NCI-H1694 (cell line): ENCODE results near the gene D2HGDH.
"Not testable (repeated sequence)": the region's sequence is repeated elsewhere in the genome, so short reads cannot be mapped to it uniquely, and the experiment has no call there.

ENCODE experiments used
- DNase-seq: peaks from one replicate; lab custom pipeline; 2025; lab: John Stamatoyannopoulos, UW

Gene D2HGDH

DNA sequence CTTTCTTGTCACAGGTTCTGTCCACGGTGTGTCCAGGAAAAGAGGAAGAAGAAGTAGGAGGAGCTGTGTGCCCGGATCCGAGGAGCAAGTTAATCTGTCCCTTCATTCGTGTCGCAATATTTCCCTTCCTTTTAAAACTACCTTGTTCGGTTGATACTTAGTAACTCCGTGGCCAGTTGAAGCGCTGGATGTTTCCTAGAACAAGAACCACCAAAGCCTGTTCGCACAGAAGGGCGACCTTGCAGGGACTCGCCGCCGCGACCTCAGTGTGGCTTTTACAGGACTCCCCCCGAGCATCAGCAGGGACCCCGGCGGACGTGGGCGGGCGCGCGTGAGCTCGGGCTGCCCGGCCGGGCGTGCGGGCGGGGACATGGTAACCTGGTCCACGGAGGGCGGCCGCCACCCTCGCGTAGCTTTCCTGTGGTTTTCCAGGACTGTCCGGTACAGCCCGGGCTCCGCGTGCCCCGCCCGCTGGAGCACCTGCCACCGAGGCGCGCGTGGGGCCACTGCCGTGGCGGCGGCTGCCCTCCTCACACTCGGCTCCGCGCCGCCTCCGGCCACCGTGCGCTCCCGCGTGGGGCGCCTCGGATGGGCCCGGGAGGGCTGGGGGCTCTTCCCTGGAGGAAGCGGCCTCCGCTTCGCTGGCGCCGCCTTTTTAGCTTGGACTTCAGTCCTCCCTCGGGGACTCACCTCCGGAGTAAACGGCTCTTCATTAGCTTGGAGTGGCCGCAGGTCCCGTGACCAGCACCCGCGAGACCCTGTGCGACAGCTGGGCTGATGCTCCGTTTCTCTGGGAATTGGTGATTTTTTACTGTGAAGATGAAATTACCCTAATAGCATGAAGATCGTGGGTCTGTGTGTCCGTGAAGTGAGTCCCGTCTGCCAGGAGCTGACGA lies 9.2 kb upstream of the D2HGDH start:
- no peak for DNase-seq

DNA sequence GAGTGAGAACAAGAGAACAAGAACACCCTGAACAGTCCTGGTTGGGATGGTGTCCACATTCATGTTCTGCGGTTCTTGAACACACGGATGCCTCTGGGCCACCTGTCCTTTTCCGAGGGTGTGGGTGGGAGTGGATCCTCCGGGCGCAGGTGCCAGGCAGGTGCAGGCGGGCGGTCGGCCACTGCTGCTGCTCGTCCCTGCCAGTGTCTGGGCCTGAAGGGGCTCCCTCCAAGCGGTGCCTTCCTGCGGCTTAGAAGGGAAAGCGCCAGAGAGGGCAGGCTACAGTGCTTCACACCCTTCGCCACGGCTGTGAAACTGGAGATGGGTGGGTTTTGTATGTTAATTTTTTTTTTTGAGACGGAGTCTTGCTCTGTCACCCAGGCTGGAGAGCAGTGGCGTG lies 8.0 kb upstream of the D2HGDH start:
- DNase-seq = no peak

DNA sequence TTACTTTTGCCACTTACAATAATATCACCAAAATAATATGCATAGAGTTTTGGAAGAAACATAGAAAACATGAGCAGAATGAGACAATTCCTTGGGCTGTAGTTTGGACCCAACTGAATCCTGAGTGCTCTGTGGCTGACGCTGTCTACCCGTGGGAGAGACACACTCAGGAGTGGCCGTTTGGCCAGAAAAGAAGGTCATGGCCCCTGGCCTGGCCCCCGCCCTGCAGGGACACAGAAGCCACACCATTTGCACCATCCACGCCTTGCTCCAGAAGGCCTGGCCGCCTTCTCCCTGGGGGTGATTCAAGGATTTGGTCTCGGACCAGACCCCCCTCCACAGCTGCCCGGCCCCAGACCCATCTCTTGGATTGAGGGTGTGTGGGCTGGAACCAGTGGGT lies 6.4 kb upstream of the D2HGDH start:
- no peak for DNase-seq

DNA sequence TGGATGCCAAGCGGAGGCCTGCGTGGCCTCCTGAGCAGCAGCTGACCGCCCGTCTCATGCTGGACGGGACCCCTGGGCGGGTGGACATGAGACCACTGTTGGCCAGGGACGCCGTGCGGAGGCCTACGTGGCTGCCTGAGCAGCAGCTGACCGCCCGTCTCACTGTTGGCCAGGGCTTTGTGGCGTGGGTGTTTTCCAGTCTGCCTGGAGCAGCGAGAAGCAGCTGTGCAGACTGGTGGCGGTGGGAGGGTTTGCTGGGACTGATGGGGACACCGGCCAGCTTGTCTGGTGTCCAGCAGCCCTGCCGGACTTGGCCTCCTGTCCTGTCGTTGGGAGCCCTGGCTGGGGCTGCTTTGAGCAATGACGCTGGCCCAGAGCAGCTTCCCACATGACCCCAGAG lies 5.8 kb upstream of the D2HGDH start:
- DNase-seq = no peak

DNA sequence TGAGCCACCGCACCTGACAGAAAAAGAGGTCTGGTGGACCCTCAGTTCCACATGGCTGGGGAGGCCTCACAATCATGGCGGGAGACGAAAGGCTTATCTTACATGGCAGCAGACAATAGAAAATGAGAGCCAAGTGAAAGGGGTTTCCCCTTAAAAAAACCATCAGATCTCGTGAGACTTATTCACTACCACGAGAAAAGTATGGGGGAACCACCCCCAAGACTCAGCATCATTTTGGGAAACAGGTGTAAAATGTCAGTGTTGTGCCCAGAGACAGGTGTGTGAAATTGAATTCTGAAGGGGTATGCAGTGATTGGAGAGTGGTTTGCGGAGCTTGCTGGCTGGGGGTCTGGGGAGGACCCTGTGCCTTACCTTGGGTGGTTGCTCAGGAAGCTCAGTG lies 4.6 kb upstream of the D2HGDH start:
- no peak for DNase-seq

DNA sequence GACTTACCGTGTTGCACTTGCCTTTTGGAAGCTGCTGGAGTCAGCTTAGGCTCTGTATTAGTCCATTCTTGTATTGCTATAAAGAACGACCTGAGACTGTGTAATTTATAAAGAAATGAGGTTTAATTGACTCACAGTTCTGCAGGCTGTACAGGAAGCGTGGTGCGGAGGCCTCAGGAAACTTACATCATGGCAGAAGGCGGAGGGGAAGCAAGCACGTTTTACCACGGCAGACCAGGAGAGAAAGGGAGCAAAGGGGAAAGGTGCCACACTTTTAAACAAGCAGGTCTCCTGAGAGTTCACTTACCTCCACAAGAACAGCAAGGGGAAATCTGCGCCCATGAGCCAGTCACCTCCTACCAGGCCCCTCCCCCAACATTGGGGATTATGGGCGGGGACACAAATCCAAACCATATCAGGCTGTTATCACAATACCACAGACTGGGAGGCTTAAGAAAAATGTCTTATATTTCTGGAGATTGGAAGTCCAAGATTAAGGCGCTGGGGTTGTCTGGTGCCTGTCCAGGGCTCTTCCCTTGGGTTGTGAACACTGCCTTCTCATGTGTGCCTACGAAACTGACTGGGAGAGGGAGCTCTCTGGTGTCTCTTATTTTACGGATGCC lies 3.6 kb upstream of the D2HGDH start:
- DNase-seq = no peak

DNA sequence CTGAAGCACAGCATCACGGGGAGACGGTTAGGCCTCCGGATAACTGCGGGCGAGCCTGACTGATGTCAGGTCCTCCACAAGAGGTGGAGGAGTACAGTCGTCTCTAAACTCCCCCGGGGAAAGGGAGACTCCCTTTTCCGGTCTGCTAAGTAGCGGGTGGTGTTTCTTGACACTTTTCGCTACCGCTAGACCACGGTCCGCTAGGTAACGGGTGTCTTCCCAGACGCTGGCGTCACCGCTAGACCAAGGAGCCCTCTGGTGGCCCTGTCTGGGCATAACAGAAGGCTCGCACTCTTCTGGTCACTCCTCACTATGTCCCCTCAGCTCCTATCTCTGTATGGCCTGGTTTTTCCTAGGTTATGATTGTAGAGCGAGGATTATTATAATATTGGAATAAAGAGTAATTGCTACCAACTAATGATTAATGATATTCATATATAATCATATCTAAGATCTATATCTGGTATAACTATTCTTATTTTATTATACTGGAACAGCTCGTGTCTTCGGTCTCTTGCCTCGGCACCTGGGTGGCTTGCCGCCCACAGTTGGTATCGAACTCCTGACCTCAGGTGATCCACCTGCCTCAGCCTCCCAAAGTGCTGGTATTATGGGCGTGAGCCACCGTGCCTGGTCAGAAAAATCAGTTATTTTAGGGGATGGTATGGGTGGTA lies 1.8 kb upstream of the D2HGDH start:
- DNase-seq = not testable (repeated sequence)

DNA sequence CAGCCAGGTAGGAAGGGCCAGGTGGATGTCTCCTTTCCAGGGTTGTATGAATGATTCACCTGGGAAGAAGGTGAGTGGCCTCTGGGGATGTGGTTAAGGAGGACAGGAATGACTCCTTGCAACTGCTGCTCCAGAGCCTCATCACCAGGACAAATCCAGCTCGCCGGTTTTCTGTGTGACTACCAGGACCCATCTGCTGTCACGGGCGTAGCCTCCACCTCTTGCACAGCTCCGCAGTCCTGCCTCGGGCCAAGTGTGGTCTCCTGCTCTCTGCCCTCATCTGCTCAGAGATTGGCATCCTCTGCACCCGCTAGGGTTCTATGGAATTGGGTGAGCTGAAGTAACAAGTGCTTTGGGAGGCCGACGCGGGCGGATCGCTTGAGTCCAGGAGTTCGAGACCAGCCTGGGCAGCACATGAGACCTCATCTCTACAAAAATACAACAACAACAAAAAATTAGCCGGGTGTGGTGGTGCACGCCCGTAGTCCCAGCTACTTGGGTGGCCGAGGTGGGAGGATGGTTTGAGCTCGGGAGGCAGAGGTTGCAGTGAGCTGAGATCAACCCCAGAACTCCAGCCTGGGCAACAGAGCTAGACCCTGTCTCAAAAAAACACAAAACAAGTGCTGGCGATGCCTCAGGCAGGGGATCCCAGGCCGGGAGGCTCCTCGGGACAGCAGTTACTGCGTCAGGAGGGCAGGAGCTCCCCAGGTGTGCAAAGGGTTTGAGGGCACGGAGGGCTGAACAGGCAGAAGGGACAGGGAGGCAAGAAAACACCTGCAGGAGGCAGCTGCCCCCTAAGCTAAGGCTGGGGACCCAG lies 831 bp upstream of the D2HGDH start:
- DNase-seq = no peak

DNA sequence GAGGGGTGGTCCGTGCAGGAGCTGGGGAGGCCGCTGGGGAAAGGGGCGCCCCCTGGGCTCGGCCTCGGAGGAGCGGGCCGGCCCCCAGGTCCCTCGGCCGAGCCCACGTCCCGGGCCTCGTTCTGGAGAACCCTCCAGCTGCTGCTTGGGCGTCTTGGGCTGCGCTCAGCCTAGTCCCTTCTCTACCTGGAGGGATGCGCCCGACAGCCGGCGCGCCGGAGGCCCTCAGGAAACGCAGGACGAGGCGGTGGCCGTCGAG lies 293 bp upstream of the D2HGDH start:
- DNase-seq = no peak

DNA sequence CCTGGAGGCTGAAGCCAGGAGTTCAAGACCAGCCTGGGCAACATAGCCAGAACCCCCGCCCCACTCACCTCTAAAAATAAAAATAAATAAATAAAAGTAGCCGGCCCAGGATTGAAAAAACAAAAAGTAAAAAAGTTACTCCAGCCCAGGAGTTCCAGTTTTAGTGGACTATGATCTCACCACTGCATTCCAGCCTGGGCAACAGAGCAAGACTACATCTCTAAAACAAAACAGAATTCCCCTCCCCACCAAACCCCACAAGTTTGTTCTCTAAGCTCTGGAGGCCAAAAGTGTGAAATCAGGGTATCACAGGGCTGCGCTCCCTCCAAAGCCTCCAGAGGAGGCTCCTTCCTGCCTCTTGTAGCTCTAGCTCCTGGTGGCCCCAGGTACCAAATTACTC lies 1.7 kb downstream of the D2HGDH start:
- no peak for DNase-seq

DNA sequence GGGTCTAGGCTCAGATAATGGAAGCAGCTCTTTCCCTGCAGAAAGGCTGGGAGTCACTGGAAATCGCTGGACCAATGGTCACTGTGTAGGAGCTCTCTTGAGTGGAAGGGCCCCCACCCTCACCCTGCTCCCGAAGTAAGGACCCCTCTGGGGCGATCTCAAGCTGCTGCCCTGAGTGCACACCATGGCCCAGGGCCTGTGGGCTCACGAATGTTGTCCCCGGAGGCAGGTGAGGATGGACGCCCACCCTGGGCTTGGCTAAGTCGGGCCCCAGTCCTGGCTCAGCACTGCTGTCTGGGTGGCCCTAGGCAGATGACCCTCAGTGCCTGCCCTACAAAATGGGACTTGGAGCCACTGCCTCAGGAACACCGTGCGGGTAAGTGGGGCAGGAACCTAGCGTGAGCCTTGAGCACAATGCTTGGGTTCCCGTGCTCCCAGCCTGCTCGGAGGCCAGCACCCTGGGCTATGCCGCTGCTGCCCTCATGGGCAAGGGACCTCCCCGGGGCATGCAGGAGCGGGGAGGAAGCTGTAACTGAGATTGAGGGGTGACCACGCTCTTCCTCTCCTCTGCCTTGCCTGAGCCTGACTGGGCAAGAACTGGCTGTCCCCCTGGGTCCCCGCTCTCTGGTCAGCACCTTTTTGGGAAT lies 3.7 kb downstream of the D2HGDH start:
- no peak for DNase-seq

DNA sequence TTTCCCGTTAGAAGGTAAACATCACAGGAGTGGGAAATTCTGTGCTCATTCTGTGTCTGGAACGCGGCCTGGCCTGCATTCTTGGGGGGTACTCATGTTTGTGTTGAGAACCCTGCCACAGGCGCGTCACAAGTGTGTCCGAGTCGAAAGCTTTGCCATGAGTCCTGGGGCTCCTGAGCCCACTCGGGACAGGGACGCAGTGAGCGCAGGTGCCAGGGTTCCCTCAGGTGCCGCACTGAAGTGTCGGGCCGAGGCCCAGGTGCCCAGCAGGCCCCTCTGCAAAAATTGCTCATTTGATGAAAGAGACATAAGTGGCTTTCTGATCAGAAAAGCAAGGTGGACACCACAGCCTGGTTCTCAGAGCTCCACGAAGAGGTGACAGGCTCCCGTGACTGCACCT lies 4.7 kb downstream of the D2HGDH start:
- DNase-seq = no peak

DNA sequence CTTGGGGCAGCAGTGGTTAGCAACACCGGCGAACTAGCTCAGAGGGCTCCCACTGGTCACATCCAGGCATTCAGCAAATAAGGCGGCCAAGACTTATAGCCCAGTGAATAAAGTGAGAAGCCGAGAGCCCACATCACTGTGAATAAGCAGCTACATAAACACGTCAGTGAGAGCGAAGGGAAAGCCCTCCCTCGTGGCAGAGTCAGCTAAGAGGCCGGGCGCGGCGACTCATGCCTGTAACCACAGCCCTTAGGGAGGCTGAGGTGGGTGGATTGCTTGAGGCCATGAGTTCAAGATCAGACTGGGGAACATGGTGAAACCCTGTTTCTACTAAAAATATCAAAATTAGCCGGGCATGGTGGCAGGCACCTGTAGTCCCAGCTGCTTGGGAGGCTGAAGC lies 5.2 kb downstream of the D2HGDH start:
- DNase-seq = no peak

DNA sequence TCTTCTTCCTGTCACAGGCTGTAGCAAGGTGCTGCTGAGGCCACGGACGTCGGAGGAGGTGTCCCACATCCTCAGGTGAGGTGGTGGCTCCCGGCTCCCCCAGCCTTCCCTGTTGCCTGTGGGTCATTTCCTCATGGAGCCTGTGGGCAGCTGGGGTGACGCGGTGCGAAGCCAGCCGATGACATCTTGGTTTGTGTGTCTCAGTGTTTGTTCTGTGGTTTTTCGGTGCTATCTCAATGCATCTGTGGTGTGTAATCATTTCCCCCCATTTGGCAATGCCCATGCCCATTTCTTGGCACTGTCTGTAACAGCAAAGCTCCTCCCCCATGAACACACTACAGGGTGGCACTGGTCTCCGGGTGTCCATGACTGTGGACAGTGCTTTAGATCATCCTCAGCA lies 6.6 kb downstream of the D2HGDH start:
- DNase-seq = no peak

DNA sequence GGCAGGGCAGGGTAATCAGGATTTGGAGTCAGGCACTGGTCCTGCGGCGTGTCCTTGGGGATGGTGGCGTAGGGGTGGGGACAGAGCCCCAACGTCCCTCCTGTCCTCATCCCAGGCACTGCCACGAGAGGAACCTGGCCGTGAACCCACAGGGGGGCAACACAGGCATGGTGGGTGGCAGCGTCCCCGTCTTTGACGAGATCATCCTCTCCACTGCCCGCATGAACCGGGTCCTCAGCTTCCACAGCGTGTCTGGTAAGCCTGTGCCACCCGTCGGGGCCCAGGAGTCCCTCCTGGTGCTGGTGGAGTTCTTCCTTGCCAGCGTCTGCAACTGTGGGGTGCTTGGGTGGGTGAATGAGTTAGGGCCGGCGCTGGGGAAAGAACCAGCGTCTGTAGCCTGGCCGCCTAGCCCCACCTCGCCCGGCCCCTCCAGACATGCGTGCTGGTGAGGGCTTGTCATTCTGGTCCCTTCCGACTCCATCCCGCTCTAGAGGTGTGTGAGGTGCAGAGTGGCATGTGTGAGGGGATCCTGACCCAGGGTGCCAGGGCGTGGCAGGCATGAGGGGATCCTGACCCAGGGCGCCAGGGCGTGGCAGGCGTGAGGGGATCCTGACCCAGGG lies 8.0 kb downstream of the D2HGDH start:
- DNase-seq = no peak

DNA sequence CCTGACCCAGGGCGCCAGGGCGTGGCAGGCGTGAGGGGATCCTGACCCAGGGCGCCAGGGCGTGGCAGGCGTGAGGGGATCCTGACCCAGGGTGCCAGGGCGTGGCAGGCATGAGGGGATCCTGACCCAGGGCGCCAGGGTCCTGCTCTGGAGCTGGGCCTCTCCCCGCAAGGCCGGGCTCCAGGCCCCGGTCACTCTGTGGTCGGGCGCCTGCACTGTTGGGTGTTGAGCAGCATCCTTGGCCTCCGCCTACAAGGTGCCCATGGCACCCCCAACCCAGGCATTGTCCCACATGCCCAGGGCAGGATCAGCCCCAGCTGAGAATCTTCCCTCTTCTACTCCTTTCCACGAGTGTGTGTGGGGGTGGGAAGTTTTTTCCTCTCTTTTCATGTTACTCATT lies 8.6 kb downstream of the D2HGDH start:
- DNase-seq = not testable (repeated sequence)

DNA sequence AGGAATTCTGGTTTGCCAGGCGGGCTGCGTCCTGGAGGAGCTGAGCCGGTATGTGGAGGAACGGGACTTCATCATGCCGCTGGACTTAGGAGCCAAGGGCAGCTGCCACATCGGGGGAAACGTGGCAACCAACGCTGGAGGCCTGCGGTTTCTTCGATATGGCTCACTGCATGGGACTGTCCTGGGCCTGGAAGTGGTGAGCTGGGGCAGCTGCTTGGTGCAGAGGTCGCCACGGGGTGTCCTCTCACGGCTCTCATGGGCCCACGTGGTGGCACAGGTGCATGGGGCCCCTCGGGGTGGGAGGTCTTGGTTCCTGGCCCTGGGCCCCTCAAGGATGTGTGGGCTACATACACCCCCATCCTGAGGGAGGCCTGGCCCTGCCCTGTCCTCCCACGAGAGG lies 9.2 kb downstream of the D2HGDH start:
- no peak for DNase-seq

DNA sequence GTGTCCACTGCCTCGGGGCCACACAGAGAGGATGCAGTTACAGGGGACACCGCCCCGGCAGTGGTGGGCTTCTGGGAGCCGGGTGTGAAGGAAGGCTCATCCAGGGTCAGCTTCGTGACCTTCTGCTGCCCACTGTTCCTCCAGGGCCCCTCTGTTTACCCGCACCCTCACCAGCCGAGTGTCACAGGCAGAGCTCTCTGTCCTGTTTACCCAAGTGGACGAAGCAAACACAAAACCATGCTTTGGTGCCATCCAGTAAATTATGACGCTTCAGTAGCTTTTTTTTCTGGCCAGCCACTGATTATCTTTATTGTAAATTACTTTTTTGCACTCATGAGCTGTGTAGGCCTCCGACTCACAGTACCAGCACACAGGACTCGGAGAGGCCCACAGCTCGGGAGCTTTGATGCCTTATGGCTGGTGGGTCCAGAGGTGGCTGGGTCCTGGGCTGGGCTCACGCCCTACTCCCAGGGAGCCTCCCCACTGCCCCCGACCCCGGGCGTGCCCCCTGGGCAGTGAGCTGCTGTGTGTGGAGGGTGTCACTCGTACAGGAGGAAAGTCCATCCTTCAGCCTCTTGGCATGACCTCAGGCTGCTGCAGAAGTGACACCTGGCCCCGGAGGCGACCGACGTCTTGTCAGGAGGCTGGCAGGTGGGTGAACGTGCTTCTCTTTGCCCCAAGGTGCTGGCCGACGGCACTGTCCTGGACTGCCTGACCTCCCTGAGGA lies 9.8 kb downstream of the D2HGDH start:
- DNase-seq = no peak

DNA sequence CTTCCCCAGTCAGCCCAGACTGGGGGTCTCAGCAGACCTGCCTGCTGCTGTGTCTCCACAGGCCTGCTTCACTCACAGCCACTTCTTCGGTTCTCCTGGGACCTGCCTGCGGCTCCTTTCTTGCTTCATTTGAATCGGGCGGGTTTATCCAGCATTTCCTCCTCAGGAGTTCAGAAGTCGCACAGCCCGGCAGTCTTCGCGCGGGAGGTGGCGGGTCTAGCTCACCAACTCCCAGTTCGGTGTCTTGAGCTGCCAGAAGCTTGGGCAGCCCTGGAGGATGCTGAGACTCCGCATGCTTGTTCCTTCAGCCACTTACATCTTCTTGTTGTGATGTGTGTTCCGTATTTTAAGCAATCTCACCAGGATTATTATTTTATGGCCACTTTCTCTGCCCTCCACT lies 10.8 kb downstream of the D2HGDH start:
- DNase-seq = no peak

DNA sequence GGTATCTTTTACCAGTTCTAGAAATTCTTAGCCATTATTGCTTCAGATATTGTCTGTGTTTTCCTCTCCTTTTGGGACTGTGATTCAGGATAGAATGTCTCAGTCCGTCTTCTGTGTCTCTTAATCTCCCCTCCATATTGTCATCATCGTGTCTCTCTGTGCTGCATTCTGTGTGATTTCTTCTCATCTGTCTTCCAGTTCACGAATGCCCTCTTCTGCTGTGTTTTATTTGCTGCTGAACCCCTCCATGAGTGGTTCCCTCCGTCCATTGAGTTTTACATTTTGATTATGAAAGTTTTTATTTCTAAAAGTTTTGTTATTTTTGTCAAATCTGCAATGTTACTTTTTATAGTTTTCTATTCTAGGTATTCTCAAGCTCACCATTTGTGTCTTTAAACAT lies 11.7 kb downstream of the D2HGDH start:
- no peak for DNase-seq
